SK-N-MC (cell line): ENCODE results near the gene ARL10.

Source experiments
- DNase-seq: peaks from one replicate; pipeline ENCODE4 v3.0.0-alpha.2; 2011; ENCODE audit warnings: low read depth, low spot score
- H3K27ac ChIP-seq: fragments of 200-600 bp; sonication (generic); 2 replicates; pipeline ENCODE4 v1.5.1; 2016; ENCODE audit warnings: mixed run types
- H3K36me3 ChIP-seq: fragments of 200-600 bp; sonication (generic); 2 replicates; pipeline ENCODE4 v1.6.1; 2017; ENCODE audit warnings: antibody characterized with exemption, low read length, mixed read lengths; ENCODE audit not compliant: insufficient read depth
- H3K4me3 ChIP-seq: fragments of 200-600 bp; sonication (generic); 2 replicates; pipeline ENCODE4 v1.5.1; 2016
- H3K9ac ChIP-seq: fragments of 200-600 bp; sonication (generic); 2 replicates; pipeline ENCODE4 v1.8.0; 2017; ENCODE audit warnings: mixed run types, mixed read lengths; ENCODE audit not compliant: insufficient read length
- H3K9me3 ChIP-seq: fragments of 200-600 bp; sonication (generic); 2 replicates; pipeline ENCODE4 v1.6.1; 2017; ENCODE audit warnings: low read depth, mild to moderate bottlenecking, antibody characterized with exemption, low read length, moderate library complexity, mixed read lengths
- EZH2 ChIP-seq: fragments of 200-600 bp; sonication (generic); IDR thresholded peaks from one replicate; pipeline ENCODE4 v1.6.1; 2017; ENCODE audit warnings: antibody characterized with exemption
- FOXP2 ChIP-seq: optimal IDR thresholded peaks from 2 replicates; pipeline ENCODE3; 2011; ENCODE audit warnings: mild to moderate bottlenecking, moderate library complexity; ENCODE audit not compliant: insufficient read depth; ENCODE audit errors: extremely low read length, control extremely low read depth
- POLR2AphosphoS5 ChIP-seq: IDR thresholded peaks from 2 replicates; pipeline ENCODE4 v1.6.1; 2012; ENCODE audit warnings: mild to moderate bottlenecking, low read depth, low read length, borderline replicate concordance

The ARL10 gene

DNA sequence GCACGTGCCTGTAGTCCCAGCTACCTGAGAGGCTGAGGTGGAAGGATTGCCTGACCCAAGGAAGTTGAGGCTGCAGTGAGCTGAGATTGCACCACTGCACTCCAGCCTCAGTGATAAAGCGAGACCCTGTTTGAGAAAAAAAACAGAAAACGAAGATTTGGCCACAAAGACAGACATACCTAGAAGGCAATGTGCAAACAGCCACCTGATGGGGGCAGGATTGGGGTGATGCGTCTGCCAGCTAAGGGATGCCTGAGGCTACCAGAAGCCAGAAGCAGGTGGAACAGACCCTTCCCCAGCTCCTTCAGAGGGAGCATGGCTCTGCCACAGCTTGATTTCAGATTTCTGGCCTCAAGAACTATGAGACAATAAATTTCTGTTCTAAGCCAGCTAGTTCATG, 26.2 kb downstream of the ARL10 start:
- no peak overlapping the region for H3K4me3 ChIP-seq
- no peaks in the 10 kb centered on the region for H3K9me3 ChIP-seq
- no peak for DNase-seq
- H3K9ac ChIP-seq, result no peak overlapping the region
- no peak overlapping the region for H3K27ac ChIP-seq
- TF ChIP-seq FOXP2, result no peak
- no peak for TF ChIP-seq EZH2
- no peak for TF ChIP-seq POLR2AphosphoS5
- H3K36me3 ChIP-seq, result peaks cover 15% of the 10 kb centered on the region

DNA sequence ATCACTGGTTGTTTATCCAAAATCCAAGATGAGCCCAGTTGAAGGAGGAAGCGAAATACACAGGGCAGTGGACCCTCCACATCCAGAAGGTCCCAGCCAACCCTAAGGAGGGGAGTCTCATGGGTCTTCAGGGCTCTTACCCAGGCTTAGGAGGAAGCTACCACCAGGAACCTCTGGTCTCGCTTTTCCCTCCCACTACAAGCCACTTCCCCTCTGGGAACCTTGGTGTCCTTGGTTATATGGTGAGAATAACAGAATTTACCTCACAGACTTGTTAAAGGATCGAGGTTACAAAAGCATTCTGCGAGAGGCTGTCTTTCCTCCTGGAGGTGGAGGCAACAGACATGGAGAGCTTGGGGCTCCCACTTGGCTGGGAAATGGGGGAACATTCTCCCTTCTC, 26.7 kb downstream of the ARL10 start:
- no peak overlapping the region for H3K27ac ChIP-seq
- H3K36me3 ChIP-seq, result peaks cover 10% of the 10 kb centered on the region
- H3K4me3 ChIP-seq, result no peak overlapping the region
- H3K9ac ChIP-seq, result no peak overlapping the region
- no peak for DNase-seq
- H3K9me3 ChIP-seq, result no peaks in the 10 kb centered on the region
- TF ChIP-seq FOXP2, result no peak

DNA sequence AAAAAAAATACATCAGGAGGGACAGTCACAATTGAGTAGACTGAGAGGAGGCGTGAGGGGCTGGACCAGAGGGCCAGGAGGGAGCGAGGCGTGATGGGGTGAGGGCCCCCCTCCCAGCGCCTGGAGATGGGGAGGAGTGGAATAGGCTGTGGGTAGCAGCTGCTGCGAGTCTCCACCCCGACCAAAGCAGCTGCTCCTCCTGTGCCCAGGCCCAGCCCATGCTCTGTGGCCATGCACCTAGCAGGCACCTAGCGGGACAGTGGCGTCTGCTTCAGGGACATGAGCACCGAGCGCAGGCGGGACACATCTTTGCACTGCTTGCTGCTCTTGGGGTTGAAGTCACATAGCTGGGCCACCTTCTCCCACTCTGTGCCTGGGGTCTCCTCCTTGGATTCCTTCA, 27.2 kb downstream of the ARL10 start:
- no peak overlapping the region for H3K27ac ChIP-seq
- H3K4me3 ChIP-seq, result no peak overlapping the region
- H3K9me3 ChIP-seq, result no peaks in the 10 kb centered on the region
- H3K9ac ChIP-seq, result no peak overlapping the region
- no peak for DNase-seq
- no peak for TF ChIP-seq FOXP2
- TF ChIP-seq EZH2, result no peak
- no peak for TF ChIP-seq POLR2AphosphoS5
- H3K36me3 ChIP-seq, result peaks cover 5% of the 10 kb centered on the region

DNA sequence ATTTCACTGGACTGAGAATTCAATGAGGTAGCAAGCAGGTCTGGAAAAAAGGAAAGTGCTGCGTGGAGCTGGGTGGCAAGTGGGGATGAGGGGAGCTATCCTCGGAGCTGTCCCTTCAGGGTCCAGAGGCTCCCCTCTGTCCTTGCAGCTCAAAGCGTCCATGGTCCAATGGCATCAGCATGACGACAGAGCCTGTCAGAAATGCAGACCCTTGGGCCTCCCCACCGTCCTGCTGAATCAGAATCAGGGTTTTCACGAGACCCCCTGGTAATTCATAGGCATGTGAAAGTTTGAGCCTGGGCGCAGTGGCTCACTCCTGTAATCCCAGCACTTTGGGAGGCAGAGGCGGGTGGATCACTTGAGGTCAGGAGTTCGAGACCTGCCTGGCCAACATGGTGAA, 28.8 kb downstream of the ARL10 start:
- DNase-seq, result no peak
- Histone ChIP-seq H3K4me3 (no peak overlapping the region), H3K36me3 (peaks cover 3% of the 10 kb centered on the region; the same call in 1 of the 2 replicates), H3K9me3 (no peaks in the 10 kb centered on the region), H3K27ac (no peak overlapping the region), H3K9ac (no peak overlapping the region)
- no peak for TF ChIP-seq FOXP2
- TF ChIP-seq EZH2, result no peak
- TF ChIP-seq POLR2AphosphoS5, result no peak

DNA sequence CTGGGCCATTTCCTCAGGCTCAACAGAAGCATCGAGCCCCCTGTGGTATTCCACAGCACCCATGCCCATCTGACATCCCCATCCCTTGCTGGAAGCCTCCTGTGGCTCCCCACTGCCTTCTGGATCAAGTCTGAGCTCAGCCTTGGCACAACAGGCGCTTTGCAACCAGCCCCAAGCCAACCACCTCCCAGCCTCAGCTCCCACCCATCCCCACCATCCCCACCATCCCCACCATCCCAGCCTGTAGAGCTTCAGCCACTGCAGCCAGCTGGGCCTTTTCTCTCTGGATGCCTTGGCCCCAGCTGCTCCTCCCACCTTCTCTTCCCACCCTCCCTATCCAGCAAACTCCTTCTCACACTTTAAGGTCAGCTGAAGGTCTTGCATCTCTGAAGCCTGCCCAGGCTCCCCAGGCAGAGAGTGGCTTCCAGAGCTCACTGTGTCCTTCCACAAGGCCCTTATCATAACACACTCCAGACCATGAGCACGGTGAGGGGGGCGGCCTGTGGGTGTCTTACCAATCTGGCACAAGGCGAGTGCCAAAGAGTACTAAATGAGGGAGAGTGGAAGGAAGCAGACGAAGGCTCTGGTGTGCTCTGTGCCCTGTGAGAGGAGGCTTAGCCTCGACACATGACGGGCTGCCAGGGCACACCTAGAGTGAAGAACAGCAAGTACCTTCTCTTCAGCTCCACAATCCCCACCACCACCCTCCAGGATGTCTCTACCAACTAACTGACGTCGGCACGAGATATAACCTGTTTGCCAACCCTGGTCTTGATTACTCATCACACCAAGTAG, 29.8 kb downstream of the ARL10 start:
- Histone ChIP-seq H3K9ac (no peak overlapping the region), H3K27ac (no peak overlapping the region), H3K9me3 (no peaks in the 10 kb centered on the region), H3K4me3 (no peak overlapping the region), H3K36me3 (peaks cover 2% of the 10 kb centered on the region; the same call in 1 of the 2 replicates)
- TF ChIP-seq EZH2 (no peak), POLR2AphosphoS5 (no peak), FOXP2 (no peak)
- no peak for DNase-seq

DNA sequence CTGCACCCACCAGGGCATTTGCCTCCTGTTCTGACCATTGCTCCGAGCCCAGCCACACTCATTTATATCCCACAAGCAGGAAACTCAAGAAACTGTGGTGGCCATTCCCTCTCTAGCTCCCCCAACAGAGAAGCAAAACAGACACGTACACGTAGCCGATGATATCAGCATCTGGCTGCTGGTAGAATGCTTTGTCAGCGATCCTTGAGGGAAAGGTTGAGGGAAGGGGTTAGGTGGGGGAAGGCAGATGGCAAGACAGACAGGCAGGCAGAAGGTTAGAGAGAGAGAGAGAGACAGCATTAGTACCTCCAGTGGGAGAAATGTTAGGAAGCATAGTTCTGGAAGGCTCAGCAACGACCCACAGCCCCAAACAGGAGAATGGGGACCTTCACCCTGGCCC, 31.0 kb downstream of the ARL10 start:
- Histone ChIP-seq H3K4me3 (no peak overlapping the region), H3K36me3 (no peaks in the 10 kb centered on the region), H3K9me3 (no peaks in the 10 kb centered on the region), H3K27ac (no peak overlapping the region), H3K9ac (peak overlapping the region; percentile 45)
- TF ChIP-seq FOXP2 (no peak), POLR2AphosphoS5 (no peak), EZH2 (no peak)
- no peak for DNase-seq

DNA sequence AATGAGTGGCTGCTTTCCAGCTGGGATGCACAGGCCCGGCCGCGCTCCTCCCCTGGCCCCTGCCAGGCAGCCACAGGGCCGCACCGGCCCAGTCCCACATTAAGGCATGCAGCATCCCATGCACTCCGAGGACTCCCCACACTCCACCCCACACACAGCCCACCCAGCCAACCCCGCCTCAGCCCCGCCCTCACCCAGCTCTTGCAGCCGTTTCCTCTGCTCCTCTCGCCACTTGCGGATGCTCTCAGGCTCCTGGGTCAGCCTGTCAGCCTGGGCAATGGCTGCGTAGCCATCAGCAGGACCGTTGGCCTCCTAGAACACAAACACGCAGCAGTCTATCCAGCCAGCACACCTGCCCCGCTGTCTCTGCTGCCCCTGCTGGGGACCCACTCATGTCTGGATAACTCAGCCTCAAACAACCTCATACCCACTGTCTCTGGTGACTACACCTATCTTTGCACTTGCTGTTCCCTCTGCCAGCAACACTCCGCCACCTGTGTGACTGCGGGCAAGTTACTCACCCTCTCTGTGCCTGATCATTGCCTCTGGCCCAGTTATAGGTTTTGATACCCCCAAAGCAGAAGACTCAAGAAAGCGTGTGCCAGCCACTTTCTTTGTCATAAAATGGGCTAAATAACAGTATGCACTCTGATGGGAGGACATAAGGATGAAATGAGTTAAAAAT, 32.6 kb downstream of the ARL10 start:
- TF ChIP-seq EZH2 (no peak), FOXP2 (no peak), POLR2AphosphoS5 (no peak)
- Histone ChIP-seq H3K36me3 (no peaks in the 10 kb centered on the region), H3K27ac (no peak overlapping the region), H3K4me3 (no peak overlapping the region), H3K9me3 (no peaks in the 10 kb centered on the region), H3K9ac (no peak overlapping the region)
- DNase-seq, result no peak

DNA sequence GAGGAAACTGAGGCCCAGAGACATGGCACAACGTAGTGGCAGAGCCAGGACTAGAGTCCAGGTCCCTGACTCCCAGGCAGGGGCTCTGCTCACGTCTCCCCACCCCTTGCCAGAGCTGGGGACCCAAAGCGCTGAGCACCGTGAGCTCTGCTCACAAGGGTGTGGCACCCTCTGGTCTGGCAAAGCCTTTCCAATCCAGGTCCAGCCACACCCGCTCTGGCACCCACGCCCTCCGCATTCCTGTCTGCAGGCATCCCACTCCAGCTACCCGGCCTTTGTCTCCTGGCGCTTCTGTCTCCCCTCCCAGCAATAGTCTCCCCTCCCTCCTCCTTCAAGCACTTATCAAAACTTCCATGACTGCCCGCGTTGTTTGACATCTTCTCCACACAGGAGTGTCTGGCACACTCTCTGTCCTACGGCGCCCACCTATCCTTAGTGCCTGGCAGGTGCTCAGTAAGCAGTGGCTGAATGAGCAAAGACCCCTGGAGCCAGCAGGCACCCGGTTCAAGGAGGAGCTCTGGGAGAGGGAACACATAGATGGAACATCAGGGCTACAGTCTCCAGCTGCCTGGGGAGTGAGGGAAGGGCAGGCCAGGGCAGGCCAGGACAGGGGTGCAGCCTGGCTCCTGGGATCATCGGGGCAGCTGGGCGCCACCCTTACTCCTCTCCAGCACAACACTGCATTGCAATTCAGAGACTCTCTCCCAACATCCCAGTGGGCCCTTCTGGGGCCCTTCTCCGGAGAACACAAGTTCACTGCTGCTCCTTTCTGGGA, 35.3 kb downstream of the ARL10 start:
- Histone ChIP-seq H3K4me3 (no peak overlapping the region), H3K9ac (no peak overlapping the region), H3K27ac (no peak overlapping the region), H3K36me3 (no peaks in the 10 kb centered on the region), H3K9me3 (no peaks in the 10 kb centered on the region)
- TF ChIP-seq FOXP2, result no peak
- TF ChIP-seq EZH2, result no peak
- TF ChIP-seq POLR2AphosphoS5, result no peak
- DNase-seq, result no peak
